ENCODE data around the gene CRYGS.

DNA sequence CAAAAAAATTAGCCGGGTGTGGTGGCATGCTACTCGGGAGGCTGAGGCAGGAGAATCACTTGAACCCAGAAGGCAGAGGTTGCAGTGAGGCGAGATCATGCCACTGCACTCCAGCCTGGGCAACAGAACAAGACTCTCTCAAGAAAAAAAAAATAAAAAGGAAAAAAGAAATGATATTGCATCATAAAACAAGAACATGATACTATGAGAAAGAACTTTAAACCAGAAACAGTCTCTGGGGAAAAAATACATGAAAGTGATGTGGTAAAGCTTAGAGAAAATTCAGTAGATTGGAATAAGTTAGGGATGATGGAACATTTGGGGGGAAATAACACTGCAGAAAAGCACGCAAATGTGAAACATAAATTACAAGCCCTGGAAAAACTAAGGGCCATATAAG, 54.7 kb downstream of the CRYGS start:
- TF ChIP-seq, protein P1, sequence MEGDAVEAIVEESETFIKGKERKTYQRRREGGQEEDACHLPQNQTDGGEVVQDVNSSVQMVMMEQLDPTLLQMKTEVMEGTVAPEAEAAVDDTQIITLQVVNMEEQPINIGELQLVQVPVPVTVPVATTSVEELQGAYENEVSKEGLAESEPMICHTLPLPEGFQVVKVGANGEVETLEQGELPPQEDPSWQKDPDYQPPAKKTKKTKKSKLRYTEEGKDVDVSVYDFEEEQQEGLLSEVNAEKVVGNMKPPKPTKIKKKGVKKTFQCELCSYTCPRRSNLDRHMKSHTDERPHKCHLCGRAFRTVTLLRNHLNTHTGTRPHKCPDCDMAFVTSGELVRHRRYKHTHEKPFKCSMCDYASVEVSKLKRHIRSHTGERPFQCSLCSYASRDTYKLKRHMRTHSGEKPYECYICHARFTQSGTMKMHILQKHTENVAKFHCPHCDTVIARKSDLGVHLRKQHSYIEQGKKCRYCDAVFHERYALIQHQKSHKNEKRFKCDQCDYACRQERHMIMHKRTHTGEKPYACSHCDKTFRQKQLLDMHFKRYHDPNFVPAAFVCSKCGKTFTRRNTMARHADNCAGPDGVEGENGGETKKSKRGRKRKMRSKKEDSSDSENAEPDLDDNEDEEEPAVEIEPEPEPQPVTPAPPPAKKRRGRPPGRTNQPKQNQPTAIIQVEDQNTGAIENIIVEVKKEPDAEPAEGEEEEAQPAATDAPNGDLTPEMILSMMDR (IDR thresholded peaks at IDR 0.05; ENCODE audit: low read depth, low read length, poor library complexity, severe bottlenecking): no peak
- no peak for TF ChIP-seq EZH2phosphoT487 (IDR thresholded peaks at IDR 0.05; ENCODE audit: borderline replicate concordance, low read length)
